ENCODE measurements around the gene SYNC. TPM values are rescaled to one million over a fixed set of nuclear protein-coding genes. Genes with fewer than 3 reads are reported as not detected.
"Not testable (repeated sequence)": the region's sequence is repeated elsewhere in the genome, so short reads cannot be mapped to it uniquely, and the experiment has no call there.

SYNC gene
- total and polyA plus RNA-seq, 2 donors, result 13.3 to 22.4 TPM

- H3K4me3 ChIP-seq (ENCODE audit: low read depth, low read length), result no peak overlapping the region
- no peaks in the 10 kb centered on the region for H3K4me1 ChIP-seq (ENCODE audit: insufficient read depth)
- no peak for DNase-seq (ENCODE audit: extremely low spot score)
- no peaks in the 10 kb centered on the region for H3K36me3 ChIP-seq (ENCODE audit: insufficient read depth)
- WGBS, result 79% methylated on average over 16 of the region's 16 CpGs
- no peak overlapping the region for H3K27ac ChIP-seq (ENCODE audit: low read depth)
These were observed 65.5 kb downstream of the SYNC start for GRCh38 chr1:32636914-32637645.

DNA sequence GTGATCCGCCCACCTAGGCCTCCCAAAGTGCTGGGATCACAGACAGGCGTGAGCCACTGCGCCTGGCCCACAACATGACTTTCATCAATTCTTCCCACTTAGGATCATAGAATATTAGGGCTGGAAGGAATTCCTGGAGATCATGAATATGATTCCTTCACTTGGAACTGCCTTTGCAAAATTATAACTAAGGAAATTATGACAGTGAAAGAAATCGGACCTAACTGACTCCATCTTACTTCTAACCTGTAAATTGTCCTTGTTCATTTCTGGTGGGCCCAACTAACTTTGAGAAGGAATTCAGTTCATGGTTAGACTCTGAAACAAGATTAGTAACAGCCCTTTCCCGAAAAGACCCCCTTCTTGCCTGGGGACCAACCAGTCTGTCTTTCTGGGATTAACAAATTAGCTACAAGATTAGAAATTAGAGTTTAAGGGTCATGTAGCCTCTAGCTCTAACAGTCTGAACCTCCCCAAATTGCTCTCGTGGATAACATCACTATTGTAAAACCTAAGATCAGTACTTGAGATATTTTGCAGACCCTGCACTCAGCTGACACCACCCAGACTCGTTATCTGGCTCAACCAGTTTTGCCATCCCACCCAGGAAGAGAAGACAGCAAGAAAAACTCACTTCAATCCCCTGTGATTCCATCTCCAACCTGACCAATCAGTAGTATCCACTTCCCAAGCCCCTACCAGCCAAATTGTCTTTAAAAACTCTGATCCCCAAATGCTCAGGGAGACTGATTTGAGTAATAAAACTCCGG, 66.9 kb downstream of the SYNC start:
- H3K4me3 ChIP-seq (ENCODE audit: low read depth, low read length), result no peak overlapping the region
- no peaks in the 10 kb centered on the region for H3K36me3 ChIP-seq (ENCODE audit: insufficient read depth)
- no peaks in the 10 kb centered on the region for H3K4me1 ChIP-seq (ENCODE audit: insufficient read depth)
- H3K27ac ChIP-seq (ENCODE audit: low read depth), result no peak overlapping the region
- no peak for DNase-seq (ENCODE audit: extremely low spot score)
- 89% methylated on average over 8 of the region's 8 CpGs for WGBS

DNA sequence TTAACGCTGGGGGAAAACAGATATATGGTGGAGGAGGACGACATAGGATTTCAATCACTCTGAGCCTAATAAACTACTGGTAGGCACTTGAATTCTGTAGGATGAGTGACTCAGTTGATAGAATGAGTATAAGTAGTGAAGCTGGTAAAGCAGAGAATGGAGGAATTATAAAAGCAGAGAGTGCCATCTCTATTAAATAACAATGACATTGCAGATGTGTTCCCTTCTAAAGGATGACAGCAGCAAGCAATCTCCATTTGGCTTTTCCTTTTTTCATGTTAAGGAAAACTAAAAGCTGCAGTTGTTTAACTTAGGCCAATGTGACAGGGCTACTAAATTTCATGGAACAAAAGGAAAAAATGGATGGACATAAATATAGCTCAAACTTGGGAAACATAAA, 69.7 kb downstream of the SYNC start:
- Histone ChIP-seq H3K4me1 (ENCODE audit: insufficient read depth) (no peaks in the 10 kb centered on the region), H3K27ac (ENCODE audit: low read depth) (no peak overlapping the region), H3K4me3 (ENCODE audit: low read depth, low read length) (no peak overlapping the region), H3K36me3 (ENCODE audit: insufficient read depth) (no peaks in the 10 kb centered on the region)
- 75% methylated on average over 2 of the region's 2 CpGs for WGBS
- no peak for DNase-seq (ENCODE audit: extremely low spot score)

DNA sequence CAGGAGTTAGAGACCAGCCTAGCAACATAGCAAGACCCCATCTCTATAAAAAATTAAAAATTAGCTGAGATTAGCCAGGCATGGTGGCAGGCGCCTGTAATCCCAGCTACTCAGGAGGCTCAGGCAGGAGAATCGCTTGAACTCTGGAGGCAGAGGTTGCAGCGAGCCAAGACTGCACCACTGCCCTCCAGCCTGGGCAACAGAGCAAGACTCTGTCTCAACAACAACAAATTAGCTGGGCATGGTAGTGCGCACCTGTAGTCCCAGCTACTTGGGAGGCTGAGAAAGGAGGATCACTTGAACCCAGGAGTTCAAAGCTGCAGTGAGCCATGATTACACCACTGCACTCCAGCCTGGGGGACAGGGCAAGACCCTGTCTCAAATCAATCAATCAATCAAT, 72.4 kb downstream of the SYNC start:
- not testable (repeated sequence) for H3K4me1 ChIP-seq (ENCODE audit: insufficient read depth); H3K27ac ChIP-seq (ENCODE audit: low read depth); H3K4me3 ChIP-seq (ENCODE audit: low read depth, low read length); DNase-seq (ENCODE audit: extremely low spot score); H3K36me3 ChIP-seq (ENCODE audit: insufficient read depth)
- WGBS, result 98% methylated on average over 4 of the region's 4 CpGs

Small RNA genes lying within 50 kb of the gene (small RNA-seq; reads per million reads assigned to genes)
- not detected for gene RF00019

Other genes starting within 250 kb of the SYNC start
- 0.79 TPM for gene ZBTB8B, start 237.7 kb downstream of the SYNC start, total RNA-seq
- gene ZBTB8B, start 237.7 kb downstream of the SYNC start, polyA plus RNA-seq, result 0.04 TPM
- gene ZBTB8A, start 163.3 kb downstream of the SYNC start, total RNA-seq, result 30.1 TPM
- gene ZBTB8A, start 163.3 kb downstream of the SYNC start, polyA plus RNA-seq, result 7.4 TPM
- gene ZBTB8OS, start 52.2 kb downstream of the SYNC start, total RNA-seq, result 37.4 TPM
- 33.9 TPM for gene ZBTB8OS, start 52.2 kb downstream of the SYNC start, polyA plus RNA-seq
- 151 TPM for gene RBBP4, start 51.6 kb downstream of the SYNC start, total RNA-seq
- gene RBBP4, start 51.6 kb downstream of the SYNC start, polyA plus RNA-seq, result 82.6 TPM
- 33.4 TPM for gene YARS1, start 114.6 kb upstream of the SYNC start, total RNA-seq
- gene YARS1, start 114.6 kb upstream of the SYNC start, polyA plus RNA-seq, result 39.8 TPM
- gene S100PBP, start 114.9 kb upstream of the SYNC start, total RNA-seq, result 62.0 TPM
- gene S100PBP, start 114.9 kb upstream of the SYNC start, polyA plus RNA-seq, result 13.6 TPM
- gene FNDC5, start 168.1 kb upstream of the SYNC start, total RNA-seq, result 50.5 TPM
- 1.5 TPM for gene FNDC5, start 168.1 kb upstream of the SYNC start, polyA plus RNA-seq
- not detected for gene HPCA, start 183.7 kb upstream of the SYNC start, total RNA-seq
- 0.29 TPM for gene HPCA, start 183.7 kb upstream of the SYNC start, polyA plus RNA-seq
- gene TMEM54, start 198.6 kb upstream of the SYNC start, total RNA-seq, result 12.8 TPM
- 67.8 TPM for gene TMEM54, start 198.6 kb upstream of the SYNC start, polyA plus RNA-seq